GM21381 (cell line): ENCODE results near the gene GAL3ST2.
"Not testable (repeated sequence)": the region's sequence is repeated elsewhere in the genome, so short reads cannot be mapped to it uniquely, and the experiment has no call there.

ENCODE experiments used
- ATAC-seq: cut with Tn5 transposase; IDR thresholded peaks from one replicate; pipeline ENCODE4 v1.9.1; 2021; ENCODE audit warnings: mild to moderate bottlenecking, moderate library complexity; ENCODE audit not compliant: unreplicated experiment

GAL3ST2 gene

DNA sequence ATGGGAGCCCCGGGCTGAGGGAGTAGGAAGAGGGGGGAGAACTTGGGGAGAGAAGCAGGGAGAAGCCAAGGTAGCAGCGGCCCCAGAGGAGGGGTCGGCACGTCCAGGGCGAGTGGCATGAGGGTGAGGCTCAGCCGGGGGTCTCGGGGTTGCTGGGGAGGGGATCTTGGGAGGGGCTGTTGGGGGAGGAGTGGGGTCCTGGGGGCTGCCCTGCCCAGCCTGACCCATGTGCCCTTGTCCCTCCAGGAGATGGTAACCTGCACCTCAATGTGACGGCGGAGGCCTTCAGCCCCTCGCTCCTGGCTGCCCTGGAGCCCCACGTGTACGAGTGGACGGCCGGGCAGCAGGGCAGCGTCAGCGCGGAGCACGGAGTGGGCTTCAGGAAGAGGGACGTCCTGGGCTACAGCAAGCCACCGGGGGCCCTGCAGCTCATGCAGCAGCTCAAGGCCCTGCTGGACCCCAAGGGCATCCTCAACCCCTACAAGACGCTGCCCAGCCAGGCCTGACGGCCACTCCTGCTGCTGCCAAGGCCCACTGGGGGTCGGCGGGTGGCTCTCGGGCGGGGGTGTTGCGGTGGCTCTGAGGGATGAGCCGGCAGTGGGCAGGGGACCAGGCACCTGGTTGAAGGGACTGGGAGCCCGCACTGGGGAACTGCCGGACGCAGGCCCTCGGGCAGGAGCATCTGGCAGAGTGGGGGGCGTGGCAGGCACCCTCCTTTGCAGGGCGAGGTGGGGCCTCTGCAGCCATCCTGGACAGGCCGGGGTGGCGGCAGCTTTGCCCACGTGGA is 9.0 kb upstream of the GAL3ST2 start:
- ATAC-seq: no peak

- no peak for ATAC-seq
Observed at GRCh38 chr2:241768251-241768711, 8.3 kb upstream of the GAL3ST2 start.

- no peak for ATAC-seq
Observed at GRCh38 chr2:241768850-241769249, 7.8 kb upstream of the GAL3ST2 start.

DNA sequence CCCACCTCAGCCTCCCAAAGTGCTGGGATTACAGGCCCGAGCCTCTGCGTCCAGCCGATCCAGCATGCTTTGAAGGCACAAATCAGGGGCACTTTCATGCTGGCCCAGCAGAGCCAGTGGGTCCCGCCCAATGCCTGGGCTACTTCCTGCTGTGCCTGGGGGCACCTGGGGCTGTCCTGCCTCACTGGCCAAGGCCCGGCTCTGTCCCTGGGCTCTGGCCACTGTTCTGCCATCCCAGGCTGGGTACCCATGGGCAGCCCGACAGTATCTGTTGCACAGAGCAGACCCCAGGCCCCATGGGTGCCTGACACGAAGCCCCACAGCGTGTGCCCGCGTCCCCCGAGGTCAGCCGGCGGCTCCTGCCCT is 6.8 kb upstream of the GAL3ST2 start:
- ATAC-seq: no peak

DNA sequence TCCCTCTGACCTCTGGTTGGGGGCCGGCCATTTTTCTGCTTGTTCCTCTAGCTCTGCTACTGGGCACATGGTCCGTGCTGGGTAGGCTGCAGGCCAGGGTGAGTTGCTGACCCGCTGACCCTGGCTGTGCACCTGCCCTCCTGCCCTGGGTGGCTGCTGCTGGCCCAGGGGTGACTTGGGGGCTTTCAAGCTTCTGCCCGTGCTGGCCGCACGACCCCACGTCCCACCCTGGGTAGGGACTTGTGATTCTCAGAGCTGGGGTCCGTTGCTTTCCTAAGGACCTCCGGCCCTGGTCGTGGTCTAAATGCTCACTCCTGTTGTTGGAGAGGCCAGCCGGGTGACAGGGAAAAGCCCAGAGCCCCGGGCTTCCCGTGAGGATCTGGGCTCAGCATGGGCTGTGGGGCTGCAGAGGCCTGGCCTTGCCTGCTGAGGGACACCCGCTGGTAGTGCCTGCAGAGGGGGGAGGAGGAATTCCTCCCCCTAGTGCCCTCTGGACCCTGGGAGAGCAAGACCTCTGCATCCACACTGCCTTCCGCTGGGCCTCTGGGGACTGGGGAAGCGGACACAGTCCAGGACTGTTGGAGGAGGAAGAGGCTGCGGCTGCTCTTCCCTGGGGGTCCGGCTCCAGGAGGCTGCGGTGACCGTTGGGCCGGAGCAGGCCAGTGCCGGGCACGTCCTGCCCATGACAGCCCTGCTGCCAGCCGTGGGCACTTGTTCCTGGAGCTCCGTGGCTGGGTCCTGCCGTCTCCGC is 6.3 kb upstream of the GAL3ST2 start:
- ATAC-seq: no peak

GRCh38 chr2:241770936-241771285 is 5.7 kb upstream of the GAL3ST2 start:
- no peak for ATAC-seq

DNA sequence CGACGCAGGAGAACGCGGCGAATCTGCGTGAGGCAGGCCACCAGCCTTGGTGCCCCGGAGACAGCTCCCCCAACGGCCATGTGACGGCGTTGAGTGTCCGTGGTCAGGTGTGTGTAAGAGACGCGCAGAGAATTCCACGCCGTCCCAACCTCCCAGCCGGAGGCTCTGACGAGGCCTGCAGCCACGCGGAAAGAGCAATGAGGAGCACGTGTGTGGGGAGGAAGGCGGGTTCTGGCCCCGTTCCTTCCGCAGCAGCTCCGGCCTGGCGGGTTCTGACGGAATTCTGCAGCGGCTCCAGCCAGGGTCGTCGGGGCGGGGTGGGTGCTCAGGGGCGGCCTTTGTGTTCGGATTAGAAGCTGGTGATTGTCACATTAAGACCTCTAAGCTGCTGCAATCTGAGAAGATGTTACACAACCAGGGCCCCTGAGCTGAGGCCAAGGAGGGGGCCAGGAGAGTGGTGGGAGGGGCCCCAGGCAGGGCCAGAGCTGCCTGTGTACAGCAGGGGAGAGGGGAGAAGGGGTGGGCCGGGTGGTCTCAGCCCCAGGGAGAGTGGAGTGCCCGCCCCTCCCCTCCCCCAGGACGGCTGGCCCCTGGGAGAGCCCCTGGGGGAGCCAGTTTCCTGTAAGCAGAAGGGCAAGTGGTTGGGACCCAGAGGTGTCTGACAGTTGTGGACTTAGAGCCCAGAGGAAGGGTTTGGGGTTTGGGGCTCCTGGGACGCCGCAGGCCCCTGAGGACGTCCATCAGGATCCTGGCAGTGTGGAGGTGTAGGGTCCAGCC is 5.1 kb upstream of the GAL3ST2 start:
- no peak for ATAC-seq

GRCh38 chr2:241772063-241772499 is 4.5 kb upstream of the GAL3ST2 start:
- ATAC-seq: no peak

DNA sequence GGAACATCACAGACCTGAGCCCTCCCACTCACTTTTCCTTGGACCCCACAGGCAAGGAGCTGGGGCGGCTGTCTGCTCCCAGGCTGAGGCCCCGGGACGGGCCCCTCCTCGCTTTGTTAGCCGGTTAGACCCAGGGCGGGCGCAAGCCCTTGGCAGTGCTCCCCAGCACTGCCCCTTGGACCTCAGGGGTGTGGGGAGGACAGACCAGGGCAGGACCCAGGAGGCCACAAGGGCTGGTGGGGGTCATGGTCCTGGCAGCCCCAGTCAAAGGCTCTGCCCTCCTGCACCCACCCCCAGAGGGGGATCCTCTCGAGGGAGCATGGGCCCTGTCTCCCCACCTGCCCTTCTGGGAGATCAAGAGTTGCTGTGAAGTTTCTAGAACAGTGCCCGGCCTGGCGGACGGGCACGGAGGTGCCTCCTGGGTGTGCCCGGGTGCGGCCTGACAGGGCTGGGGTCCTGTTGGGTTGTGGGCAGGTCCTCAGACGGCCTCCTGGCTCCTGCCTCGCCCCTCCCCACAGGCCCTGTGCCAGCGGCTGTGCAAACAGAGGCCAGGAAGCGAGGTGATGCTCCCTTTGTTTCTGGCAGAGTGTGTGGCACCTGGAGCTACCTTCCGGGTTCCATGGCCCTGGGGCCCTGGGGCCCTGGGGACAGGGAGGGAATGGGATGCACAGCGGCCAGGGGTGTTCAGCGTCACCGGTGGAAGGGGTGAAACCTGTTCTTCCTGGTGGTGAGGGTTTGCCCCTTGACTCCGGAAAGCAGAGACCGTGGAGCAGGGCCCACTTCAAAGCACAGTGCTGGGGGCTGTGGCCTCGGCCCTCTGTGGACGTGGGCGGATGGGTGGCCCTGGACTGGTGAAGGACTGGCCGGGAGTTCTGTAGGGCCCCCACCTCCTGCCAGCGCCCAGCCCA is 2.9 kb upstream of the GAL3ST2 start:
- ATAC-seq: no peak

GRCh38 chr2:241774419-241775222 is 2.0 kb upstream of the GAL3ST2 start:
- no peak for ATAC-seq

GRCh38 chr2:241775223-241776177 is 1.1 kb upstream of the GAL3ST2 start:
- ATAC-seq: no peak

DNA sequence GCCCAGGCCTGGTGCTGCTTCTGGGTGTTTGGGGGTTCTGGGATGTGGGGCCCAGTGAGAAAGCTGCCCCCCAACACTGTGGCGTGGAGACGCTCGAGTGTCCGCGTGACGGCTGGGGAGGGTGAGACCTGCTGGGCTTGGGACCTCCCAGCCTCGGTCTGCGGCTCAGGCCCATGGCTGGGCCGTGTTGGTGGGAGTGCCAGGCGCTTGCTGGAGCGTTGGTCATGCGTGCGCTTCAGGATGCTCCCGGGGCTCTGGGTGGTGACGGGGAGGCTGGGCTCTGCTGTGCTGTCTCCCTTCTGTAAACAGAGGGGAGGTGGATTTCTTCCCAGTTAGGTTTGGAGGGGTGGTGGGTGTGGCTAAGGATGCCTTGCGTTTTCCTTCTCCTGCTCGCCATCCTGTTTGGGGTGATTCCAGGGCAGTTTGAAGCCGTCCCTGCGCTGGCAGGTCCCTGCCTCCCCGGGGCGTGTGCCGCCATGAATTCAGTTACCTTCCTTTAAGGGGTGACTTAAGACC is 606 bp downstream of the GAL3ST2 start:
- ATAC-seq: no peak

DNA sequence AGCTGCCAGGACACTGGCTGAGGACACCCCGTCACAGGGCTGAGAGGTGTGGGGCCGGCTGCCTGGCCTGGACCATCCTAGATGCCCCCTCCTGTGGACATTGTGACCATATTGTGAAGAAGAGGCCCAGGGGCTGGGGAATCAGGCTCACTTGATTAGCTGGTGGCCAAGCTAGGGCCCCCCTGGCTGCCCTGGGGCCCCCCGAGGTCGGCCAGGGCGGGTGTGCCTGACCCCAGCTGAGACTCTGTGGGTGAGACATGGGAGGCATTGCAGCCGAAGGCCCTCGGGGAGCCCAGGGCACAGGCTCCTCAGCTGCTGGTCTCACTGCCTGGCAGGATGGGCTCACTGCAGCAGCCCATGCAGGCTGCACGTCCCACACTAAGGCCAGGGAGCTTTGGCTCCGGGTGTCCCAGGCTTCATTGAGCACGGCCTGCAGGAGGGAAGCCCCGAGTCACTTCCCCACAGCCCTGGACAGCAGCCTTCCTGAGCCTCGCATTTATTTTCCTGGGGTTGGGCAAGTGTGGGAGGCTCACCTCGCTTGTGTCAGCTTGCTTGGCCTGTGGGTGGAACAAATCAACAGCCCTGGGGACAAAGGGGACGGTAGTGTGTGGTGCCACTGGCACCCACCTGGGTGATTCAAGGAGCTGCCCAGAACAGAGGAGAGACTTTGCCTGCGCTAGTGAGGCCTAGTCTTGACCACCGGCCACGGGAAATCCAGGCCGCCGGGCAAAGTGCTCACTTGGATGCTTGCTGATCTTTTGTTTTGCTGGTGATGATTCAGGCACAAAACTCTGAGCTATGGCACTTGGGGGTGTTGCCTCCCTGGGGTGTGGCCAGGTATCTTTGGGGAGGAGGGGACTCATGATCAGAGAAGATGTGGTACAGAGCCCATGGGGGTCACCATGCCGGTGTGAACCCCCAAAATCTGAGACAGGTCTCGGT is 1.3 kb downstream of the GAL3ST2 start:
- ATAC-seq: no peak

- ATAC-seq: no peak
Observed at GRCh38 chr2:241780939-241781569, 4.4 kb downstream of the GAL3ST2 start.

- ATAC-seq: not testable (repeated sequence)
Observed at GRCh38 chr2:241782053-241782452, 5.4 kb downstream of the GAL3ST2 start.

DNA sequence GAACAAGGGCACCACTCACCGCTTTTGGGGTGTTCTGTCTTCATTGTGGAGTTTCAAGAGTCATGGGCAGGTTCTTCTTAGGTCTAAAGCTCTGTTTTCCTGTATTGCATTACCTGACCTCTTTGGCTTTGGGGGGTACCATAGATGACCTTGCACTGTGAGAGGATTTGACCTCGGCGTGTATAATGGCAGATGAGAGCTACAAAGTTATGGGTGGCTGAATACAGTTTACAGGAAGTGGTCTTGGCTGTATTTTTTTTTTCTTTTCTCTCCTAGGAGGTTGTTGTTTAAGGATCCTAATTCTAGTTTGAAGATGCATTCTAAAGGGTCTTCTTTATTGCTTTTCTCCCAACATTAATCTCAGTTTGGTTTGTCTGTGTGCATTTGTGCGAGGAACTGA is 11.5 kb downstream of the GAL3ST2 start:
- no peak for ATAC-seq

GRCh38 chr2:241788572-241788971 is 11.9 kb downstream of the GAL3ST2 start:
- ATAC-seq: no peak
